GM19372 (cell line): ENCODE data around the gene NUP98.

Experiments used
- ATAC-seq: cut with Tn5 transposase; IDR thresholded peaks from one replicate; pipeline ENCODE4 v1.9.1; 2021; ENCODE audit warnings: mild to moderate bottlenecking, low read depth, moderate library complexity; ENCODE audit not compliant: unreplicated experiment

NUP98 gene

DNA sequence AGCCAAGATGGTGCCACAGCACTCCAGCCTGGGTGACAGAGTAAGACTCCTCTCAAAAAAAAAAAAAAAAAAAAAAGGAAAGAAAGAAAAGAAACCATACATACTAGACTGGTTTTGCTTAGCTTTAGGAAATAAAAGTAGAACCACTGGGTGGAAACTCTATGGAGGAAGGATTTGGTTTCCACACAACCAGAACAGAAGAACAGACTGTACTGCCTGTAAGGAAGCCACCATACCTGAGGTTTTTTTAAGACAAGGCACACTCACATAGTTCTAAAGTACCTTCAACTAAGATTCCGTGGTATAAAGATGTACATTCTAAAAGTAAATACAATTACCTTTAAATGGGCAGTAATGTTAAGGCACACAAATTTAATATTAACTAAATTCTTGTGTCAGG is 58.6 kb downstream of the NUP98 start:
- ATAC-seq = no peak

- no peak for ATAC-seq
These were observed 59.1 kb downstream of the NUP98 start for GRCh38 chr11:3738241-3738640.

GRCh38 chr11:3737386-3737933 is 59.9 kb downstream of the NUP98 start:
- ATAC-seq = no peak

DNA sequence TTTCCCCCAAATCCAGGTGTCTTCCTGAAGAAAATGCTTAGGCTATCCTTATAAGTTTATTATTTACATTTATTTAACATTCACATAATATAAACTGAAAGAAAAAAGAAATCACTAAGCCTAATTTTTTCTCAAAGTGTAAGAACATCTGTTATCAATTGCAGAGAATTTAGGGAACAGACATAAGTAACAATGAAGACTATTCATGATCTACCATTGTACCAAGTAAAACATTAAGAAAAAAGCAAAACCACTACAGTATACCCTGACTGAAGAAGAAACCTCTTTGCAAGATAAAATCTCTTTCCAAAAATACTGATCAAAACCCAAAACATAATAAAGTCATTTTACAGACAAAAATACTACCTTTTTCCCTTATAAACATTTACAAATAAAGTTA is 60.5 kb downstream of the NUP98 start:
- ATAC-seq = no peak

- ATAC-seq = no peak
These were observed 61.5 kb downstream of the NUP98 start for GRCh38 chr11:3735827-3736226.

DNA sequence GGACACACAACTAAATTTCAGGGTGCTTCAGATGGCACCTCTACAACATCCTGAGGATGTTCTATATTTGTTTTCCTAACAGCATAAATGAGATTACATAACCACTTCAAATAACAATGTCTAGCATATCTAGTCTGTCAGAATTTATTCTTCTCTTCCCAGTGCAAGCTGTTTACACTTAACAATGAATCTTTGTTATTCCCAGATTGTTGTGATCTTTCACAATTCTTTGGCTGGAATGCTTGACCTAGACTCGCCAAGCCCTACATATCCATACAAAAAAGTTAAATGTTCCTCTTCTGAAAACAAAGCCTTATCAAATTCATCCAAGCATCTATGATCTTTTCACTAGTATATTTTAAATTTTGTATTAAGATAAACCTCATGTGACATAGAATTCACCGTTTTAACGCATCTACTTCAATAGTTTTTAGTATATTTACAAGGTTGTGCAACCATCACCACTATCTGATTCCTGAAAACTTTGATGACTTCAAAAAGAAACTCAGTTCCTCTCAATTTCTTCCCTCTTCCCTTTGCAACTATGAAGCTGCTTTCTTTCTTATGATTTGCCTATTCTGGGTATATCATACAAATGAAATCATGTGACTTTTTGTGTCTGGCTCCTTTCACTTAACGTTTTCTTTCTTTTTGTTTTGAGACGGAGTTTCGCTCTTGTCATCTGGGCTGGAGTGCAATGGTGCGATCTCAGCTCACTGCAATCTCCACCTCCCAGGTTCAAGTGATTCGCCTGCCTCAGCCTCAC is 64.5 kb downstream of the NUP98 start:
- ATAC-seq = no peak

DNA sequence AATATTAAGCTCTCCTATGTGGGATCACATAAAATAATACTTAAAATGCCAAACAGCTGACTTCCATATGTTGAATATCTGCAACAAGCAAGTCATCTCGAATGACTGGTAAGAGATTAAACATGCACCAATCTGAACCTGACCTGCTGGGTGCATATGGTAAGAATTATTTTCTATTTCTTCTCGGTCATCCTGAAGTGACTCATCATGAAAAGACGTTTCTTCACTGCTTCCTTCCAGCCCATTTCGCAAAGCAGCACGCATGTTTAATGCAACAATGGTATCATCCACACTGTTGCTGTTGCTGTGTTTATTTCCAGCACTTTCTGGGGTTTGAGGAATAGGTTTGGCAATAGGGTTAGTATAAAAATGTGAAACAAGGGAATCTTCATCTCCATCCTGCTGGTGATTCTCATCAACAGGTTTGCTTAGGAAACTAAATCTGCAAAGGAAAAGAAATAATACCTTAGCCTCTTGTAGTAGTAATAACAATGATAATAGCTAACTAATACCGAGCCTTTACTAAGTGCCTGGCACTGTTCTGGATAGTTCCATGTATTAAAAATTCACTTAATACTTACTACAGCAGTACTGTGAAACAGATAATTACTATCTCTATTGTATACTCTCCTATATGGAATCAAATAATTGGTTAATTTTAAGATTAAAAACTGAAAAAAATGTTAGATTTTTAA is 74.2 kb downstream of the NUP98 start:
- no peak for ATAC-seq

- no peak for ATAC-seq
These were observed 75.3 kb downstream of the NUP98 start for GRCh38 chr11:3722100-3722499.

DNA sequence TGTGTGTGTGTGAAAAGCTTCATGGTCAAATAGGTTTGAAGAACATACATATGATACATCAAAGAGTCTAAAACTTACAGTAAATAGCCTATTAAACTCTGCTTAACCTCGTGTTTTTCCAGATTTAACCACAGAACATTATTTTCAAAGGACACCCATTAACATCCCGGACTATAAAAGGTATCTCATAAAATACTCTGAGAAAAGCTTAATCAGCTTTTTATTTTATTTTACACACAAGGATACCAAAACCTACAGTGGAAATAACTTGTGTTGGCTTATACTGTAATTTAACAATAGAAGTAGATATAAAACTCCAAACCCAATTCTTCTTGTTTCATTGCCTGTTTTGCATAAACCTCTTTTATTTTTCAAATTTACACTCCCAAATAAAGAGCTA is 76.4 kb downstream of the NUP98 start:
- ATAC-seq = no peak

GRCh38 chr11:3712274-3712673 is 85.1 kb downstream of the NUP98 start:
- no peak for ATAC-seq

- ATAC-seq = no peak
These were observed 86.7 kb downstream of the NUP98 start for GRCh38 chr11:3710485-3711259.

- ATAC-seq = no peak
These were observed 87.4 kb downstream of the NUP98 start for GRCh38 chr11:3709977-3710376.

- ATAC-seq = no peak
These were observed 90.2 kb downstream of the NUP98 start for GRCh38 chr11:3707176-3707575.

DNA sequence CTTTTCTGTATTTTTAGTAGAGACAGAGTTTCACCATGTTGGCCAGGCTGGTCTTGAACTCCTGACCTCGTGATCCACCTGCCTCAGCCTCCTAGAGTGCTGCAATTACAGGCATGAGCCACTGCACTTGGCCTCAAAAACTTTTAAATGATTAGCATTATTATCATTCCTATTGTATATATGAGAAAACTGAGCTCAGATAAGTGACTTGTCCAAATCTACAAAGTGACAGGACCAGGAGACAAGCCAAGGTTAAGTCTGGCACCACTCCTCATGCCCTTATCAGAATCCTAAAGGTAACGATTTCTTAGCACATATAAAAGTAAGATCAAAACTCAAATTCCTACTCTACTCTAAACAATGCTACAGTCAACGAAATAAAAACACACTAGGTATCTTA is 94.0 kb downstream of the NUP98 start:
- ATAC-seq = no peak

DNA sequence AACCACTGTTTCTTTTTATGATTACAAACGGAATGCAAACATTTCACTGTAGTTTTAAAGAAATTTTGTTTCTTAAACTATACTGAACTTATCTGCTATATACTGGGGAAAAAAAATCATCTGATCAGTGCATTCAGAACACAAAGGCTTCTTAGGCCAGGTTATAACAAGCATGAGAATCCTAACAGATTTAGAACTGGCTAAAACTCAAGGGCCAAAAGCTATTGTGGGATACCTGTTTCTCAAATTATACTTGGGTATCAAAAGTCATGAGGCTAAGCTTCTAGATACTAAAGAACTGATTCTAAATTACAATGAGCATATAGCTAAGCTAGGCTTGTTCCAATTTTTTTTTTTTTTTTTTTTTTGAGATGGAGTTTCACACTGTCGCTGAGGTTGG is 96.4 kb downstream of the NUP98 start:
- ATAC-seq = no peak

DNA sequence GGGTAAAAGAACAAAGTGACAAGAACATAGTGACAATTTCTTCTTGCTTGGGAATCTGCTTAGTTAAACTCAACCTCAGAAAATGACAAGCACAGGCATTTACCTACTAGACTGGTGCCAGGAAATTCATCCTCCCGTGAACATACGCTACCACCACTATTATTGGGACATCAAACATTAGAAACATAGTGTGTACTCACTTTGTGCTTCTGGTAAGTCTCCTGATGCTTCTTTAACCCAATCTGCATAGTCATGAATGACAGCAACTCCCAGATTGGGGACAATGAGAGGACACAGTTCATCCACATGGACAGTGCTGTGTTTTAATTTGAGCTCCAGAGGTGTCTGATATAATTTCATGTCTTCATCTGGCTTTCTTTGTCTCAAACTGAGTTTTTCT is 96.9 kb downstream of the NUP98 start:
- no peak for ATAC-seq

GRCh38 chr11:3686751-3687150 is 110.6 kb downstream of the NUP98 start:
- ATAC-seq = no peak

DNA sequence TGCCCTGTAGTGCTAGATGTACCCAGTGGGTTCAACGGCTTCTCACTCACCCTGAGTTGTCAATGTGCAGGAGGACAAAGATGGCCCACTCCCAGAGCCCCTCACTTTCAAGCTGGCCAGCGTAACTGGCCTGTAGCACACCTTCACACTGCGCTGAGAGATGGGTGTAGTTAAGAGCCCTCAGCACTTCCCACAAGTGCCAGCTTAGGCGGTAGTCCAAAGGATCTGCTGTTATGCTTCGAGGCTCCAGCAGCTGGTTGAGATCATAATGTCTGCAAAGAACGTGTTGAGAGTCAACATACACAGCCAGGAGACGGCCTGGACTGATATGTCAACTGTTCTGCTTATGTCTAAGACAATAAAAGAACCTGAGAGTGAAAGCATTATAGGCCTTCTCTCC is 111.4 kb downstream of the NUP98 start:
- no peak for ATAC-seq

GRCh38 chr11:3684819-3685172 is 112.6 kb downstream of the NUP98 start:
- no peak for ATAC-seq

GRCh38 chr11:3684129-3684818 is 113.1 kb downstream of the NUP98 start:
- no peak for ATAC-seq

DNA sequence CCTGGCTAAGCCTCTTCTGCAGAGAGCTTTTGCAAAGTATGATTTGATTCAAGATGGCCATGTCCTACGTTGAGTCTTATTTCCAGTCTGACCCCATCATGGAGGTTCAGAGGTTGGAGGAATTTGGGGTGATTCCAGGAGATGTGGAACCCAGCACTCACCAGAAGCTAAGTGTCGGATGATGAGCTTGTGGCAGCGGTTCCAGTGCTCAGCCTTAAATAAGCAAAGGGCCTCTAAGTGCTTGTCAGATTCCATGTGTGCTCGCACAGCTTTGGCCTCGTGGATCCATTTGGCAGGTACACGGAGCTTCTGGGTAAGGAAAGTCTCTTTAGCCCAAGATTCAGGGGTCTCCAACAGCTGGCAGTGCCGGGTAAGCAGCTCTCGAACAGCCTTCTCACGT is 114.3 kb downstream of the NUP98 start:
- ATAC-seq = no peak
